ENCODE measurements around the gene EEPD1.

Gene EEPD1

GRCh38 chr7:36263095-36263484 lies 110.0 kb downstream of the EEPD1 start:
- no peak for DNase-seq

GRCh38 chr7:36264123-36264801 lies 111.2 kb downstream of the EEPD1 start:
- no peak for DNase-seq

- no peak for DNase-seq
These were observed 112.0 kb downstream of the EEPD1 start for GRCh38 chr7:36264913-36265516.

- DNase-seq, result no peak
These were observed 112.6 kb downstream of the EEPD1 start for GRCh38 chr7:36265680-36266079.

- no peak for DNase-seq
These were observed 113.1 kb downstream of the EEPD1 start for GRCh38 chr7:36266190-36266589.

GRCh38 chr7:36266683-36267082 lies 113.6 kb downstream of the EEPD1 start:
- DNase-seq, result no peak

GRCh38 chr7:36272211-36272566 lies 119.1 kb downstream of the EEPD1 start:
- DNase-seq, result no peak

- no peak for DNase-seq
These were observed 119.7 kb downstream of the EEPD1 start for GRCh38 chr7:36272567-36273269.

GRCh38 chr7:36273836-36274235 lies 120.8 kb downstream of the EEPD1 start:
- no peak for DNase-seq

- DNase-seq, result no peak
These were observed 122.8 kb downstream of the EEPD1 start for GRCh38 chr7:36275735-36276284.

- no peak for DNase-seq
These were observed 123.6 kb downstream of the EEPD1 start for GRCh38 chr7:36276428-36277248.

GRCh38 chr7:36277249-36277542 lies 124.1 kb downstream of the EEPD1 start:
- no peak for DNase-seq

GRCh38 chr7:36278069-36278619 lies 125.1 kb downstream of the EEPD1 start:
- no peak for DNase-seq

- DNase-seq, result no peak
These were observed 125.6 kb downstream of the EEPD1 start for GRCh38 chr7:36278620-36279172.

- DNase-seq, result no peak
These were observed 126.3 kb downstream of the EEPD1 start for GRCh38 chr7:36279200-36279925.

- DNase-seq, result no peak
These were observed 126.9 kb downstream of the EEPD1 start for GRCh38 chr7:36279926-36280315.

GRCh38 chr7:36280840-36281812 lies 128.1 kb downstream of the EEPD1 start:
- no peak for DNase-seq

- DNase-seq, result no peak
These were observed 129.1 kb downstream of the EEPD1 start for GRCh38 chr7:36281945-36282717.

- no peak for DNase-seq
These were observed 130.1 kb downstream of the EEPD1 start for GRCh38 chr7:36283181-36283580.

GRCh38 chr7:36283711-36284130 lies 130.7 kb downstream of the EEPD1 start:
- DNase-seq, result no peak
